ENCODE measurements around the gene OPCML. TPM values are rescaled to one million over a fixed set of nuclear protein-coding genes. Genes with fewer than 3 reads are reported as not detected.

The OPCML gene
- total RNA-seq, 1 experiment from 2014 or later: not detected

GRCh38 chr11:133156986-133157745 lies 375.1 kb downstream of the OPCML start:
- Histone ChIP-seq H3K36me3 (ENCODE audit: control insufficient read depth, insufficient read depth, low read length) (no peaks in the 10 kb centered on the region), H3K4me3 (ENCODE audit: low read depth in 2 of 2, low read length in 2 of 2) (no peak overlapping the region), H3K9me3 (ENCODE audit: control insufficient read depth, insufficient read depth, low read depth, low read length) (no peaks in the 10 kb centered on the region), H3K4me1 (ENCODE audit: control insufficient read depth, insufficient read depth, low read length) (no peaks in the 10 kb centered on the region), H3K27me3 (ENCODE audit: control insufficient read depth, insufficient read depth, low read length) (peaks cover 17% of the 10 kb centered on the region), H3K27ac (ENCODE audit: low read length) (no peak overlapping the region)
- intact Hi-C loops (cut with micrococcal nuclease; ENCODE audit: unreplicated experiment) (no loop called here), in situ Hi-C loops (cut with HindIII; ENCODE audit: low pct_unique_long_range_greater_than_20kb, low sequenced_read_pairs) (no loop called here)
- TF ChIP-seq SIN3A (IDR thresholded peaks at IDR 0.05; ENCODE audit: borderline replicate concordance, insufficient read depth, low read depth, low read length): no peak
- no peak for TF ChIP-seq REST (IDR thresholded peaks at IDR 0.05; ENCODE audit: insufficient read depth in 1 of 2, low read depth in 2 of 2, low read length in 1 of 2)
- TF ChIP-seq TCF7L2 (IDR thresholded peaks at IDR 0.05; ENCODE audit: low read depth, low read length): no peak
- peak; percentile 19 for TF ChIP-seq CTCF (IDR thresholded peaks at IDR 0.05)
- TF ChIP-seq POLR2AphosphoS5 (IDR thresholded peaks at IDR 0.05; ENCODE audit: low read depth, low read length): no peak
- ChIA-PET POLR2A (no interaction called here), CTCF (no interaction called here)
- DNase-seq (ENCODE audit: low read depth, low spot score): no peak
- BruUV-seq (replicated peaks): no TSS peak
- no peak for ATAC-seq

- Histone ChIP-seq H3K4me3 (ENCODE audit: low read depth in 2 of 2, low read length in 2 of 2) (no peak overlapping the region), H3K27ac (ENCODE audit: low read length) (no peak overlapping the region), H3K4me1 (ENCODE audit: control insufficient read depth, insufficient read depth, low read length) (no peaks in the 10 kb centered on the region), H3K27me3 (ENCODE audit: control insufficient read depth, insufficient read depth, low read length) (peaks cover 17% of the 10 kb centered on the region), H3K36me3 (ENCODE audit: control insufficient read depth, insufficient read depth, low read length) (no peaks in the 10 kb centered on the region), H3K9me3 (ENCODE audit: control insufficient read depth, insufficient read depth, low read depth, low read length) (no peaks in the 10 kb centered on the region)
- CTCF ChIA-PET: no interaction called here
- DNase-seq (ENCODE audit: low read depth, low spot score) (no peak), ATAC-seq (no peak)
- POLR2A ChIA-PET: no interaction called here
- no peak for TF ChIP-seq SIN3A (IDR thresholded peaks at IDR 0.05; ENCODE audit: borderline replicate concordance, insufficient read depth, low read depth, low read length)
- no TSS peak for BruUV-seq (replicated peaks)
- in situ Hi-C loops (cut with HindIII; ENCODE audit: low pct_unique_long_range_greater_than_20kb, low sequenced_read_pairs): no loop called here
- intact Hi-C loops (cut with micrococcal nuclease; ENCODE audit: unreplicated experiment): no loop called here
Observed at GRCh38 chr11:133154781-133155180, 377.5 kb downstream of the OPCML start.

GRCh38 chr11:133154076-133154475 lies 378.2 kb downstream of the OPCML start:
- Histone ChIP-seq H3K4me1 (ENCODE audit: control insufficient read depth, insufficient read depth, low read length) (no peaks in the 10 kb centered on the region), H3K27ac (ENCODE audit: low read length) (no peak overlapping the region), H3K4me3 (ENCODE audit: low read depth in 2 of 2, low read length in 2 of 2) (no peak overlapping the region), H3K36me3 (ENCODE audit: control insufficient read depth, insufficient read depth, low read length) (no peaks in the 10 kb centered on the region), H3K27me3 (ENCODE audit: control insufficient read depth, insufficient read depth, low read length) (peaks cover 17% of the 10 kb centered on the region), H3K9me3 (ENCODE audit: control insufficient read depth, insufficient read depth, low read depth, low read length) (no peaks in the 10 kb centered on the region)
- ATAC-seq: no peak
- intact Hi-C loops (cut with micrococcal nuclease; ENCODE audit: unreplicated experiment) (no loop called here), in situ Hi-C loops (cut with HindIII; ENCODE audit: low pct_unique_long_range_greater_than_20kb, low sequenced_read_pairs) (no loop called here)
- no peak for DNase-seq (ENCODE audit: low read depth, low spot score)
- BruUV-seq (replicated peaks): no TSS peak
- CTCF ChIA-PET: no interaction called here
- no peak for TF ChIP-seq TCF7L2 (IDR thresholded peaks at IDR 0.05; ENCODE audit: low read depth, low read length)
- no peak for TF ChIP-seq REST (IDR thresholded peaks at IDR 0.05; ENCODE audit: insufficient read depth in 1 of 2, low read depth in 2 of 2, low read length in 1 of 2)
- no peak for TF ChIP-seq SIN3A (IDR thresholded peaks at IDR 0.05; ENCODE audit: borderline replicate concordance, insufficient read depth, low read depth, low read length)
- TF ChIP-seq POLR2AphosphoS5 (IDR thresholded peaks at IDR 0.05; ENCODE audit: low read depth, low read length): no peak
- TF ChIP-seq CTCF (IDR thresholded peaks at IDR 0.05): no peak
- POLR2A ChIA-PET: no interaction called here
